Measurements from ENCODE around the gene GNMT.
"Not testable (repeated sequence)": the region's sequence is repeated elsewhere in the genome, so short reads cannot be mapped to it uniquely, and the experiment has no call there.

GNMT gene

DNA sequence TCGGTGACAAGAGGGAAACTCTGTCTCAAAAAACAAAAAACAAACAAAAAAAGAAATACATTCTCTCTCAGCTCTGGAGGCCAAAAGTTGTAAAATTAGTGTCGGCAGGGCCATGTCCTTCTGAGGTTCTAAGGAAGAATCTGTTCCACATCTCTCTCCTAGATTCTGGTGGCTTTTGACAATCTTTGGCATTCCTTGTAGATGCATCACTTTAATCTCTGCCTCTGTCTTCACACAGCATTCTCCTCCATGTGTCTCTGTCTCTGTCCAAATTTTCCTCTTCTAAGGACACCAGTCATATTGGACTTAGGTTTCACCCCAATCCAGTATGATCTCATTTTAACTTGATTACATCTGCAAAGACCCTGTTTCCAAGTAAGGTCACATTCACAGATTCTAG, 32.9 kb downstream of the GNMT start:
- POLR2A ChIA-PET = interaction anchor here (1.0 kb wide), 1 partner anchor 16 kb away, joined by 4 read pairs; no protein-coding TSS in a partner anchor
- CTCF ChIA-PET = interaction anchor here (1.6 kb wide), 1 partner anchor 9 kb away, joined by 9 read pairs; the partner anchor contains the start of gene PPP2R5D
- TF ChIP-seq, protein P1, sequence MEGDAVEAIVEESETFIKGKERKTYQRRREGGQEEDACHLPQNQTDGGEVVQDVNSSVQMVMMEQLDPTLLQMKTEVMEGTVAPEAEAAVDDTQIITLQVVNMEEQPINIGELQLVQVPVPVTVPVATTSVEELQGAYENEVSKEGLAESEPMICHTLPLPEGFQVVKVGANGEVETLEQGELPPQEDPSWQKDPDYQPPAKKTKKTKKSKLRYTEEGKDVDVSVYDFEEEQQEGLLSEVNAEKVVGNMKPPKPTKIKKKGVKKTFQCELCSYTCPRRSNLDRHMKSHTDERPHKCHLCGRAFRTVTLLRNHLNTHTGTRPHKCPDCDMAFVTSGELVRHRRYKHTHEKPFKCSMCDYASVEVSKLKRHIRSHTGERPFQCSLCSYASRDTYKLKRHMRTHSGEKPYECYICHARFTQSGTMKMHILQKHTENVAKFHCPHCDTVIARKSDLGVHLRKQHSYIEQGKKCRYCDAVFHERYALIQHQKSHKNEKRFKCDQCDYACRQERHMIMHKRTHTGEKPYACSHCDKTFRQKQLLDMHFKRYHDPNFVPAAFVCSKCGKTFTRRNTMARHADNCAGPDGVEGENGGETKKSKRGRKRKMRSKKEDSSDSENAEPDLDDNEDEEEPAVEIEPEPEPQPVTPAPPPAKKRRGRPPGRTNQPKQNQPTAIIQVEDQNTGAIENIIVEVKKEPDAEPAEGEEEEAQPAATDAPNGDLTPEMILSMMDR (IDR thresholded peaks at IDR 0.05; ENCODE audit: insufficient read depth, low read length, missing control alignments) = no peak

DNA sequence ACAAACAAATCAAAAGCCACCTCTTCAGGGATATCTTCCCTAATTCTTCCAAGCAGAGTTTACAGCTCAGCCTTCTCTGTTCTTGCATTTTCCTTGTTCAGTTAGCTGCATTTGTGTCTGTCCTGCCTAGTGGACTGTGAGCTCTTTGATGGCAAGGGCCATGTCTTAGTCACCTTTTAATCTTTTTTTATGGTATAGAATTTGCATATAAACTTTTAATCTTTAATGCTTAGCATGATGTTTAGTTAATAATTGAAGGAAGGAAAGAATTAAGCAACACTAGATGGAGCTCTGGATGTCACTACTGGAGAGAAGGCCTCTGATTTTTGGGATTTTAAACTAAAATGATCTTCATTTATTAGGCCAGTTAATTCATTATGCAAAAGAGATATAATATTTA, 36.0 kb downstream of the GNMT start:
- POLR2A ChIA-PET = interaction anchor here (0.6 to 1.2 kb wide), 4 partner anchors 11 to 176 kb away, joined by 3 to 4 read pairs (median 4); partner anchors contain the start of genes PEX6 and PPP2R5D
- TF ChIP-seq, protein P1 (IDR thresholded peaks at IDR 0.05; ENCODE audit: insufficient read depth, low read length, missing control alignments) = no peak
- H3K4me3 ChIP-seq (ENCODE audit: low read depth, low read length) = no peak overlapping the region
- CTCF ChIA-PET = interaction anchor here (0.7 to 2.6 kb wide), 10 partner anchors 8 to 147 kb away, joined by 3 to 15 read pairs (median 4); no protein-coding TSS in a partner anchor
- no peak for DNase-seq (ENCODE audit: low read depth, low spot score)

More for the DNA sequence above, 32.9 kb downstream of the GNMT start:
- DNase-seq (ENCODE audit: low read depth, low spot score) = no peak
- no peak overlapping the region for H3K4me3 ChIP-seq (ENCODE audit: low read depth, low read length)

DNA sequence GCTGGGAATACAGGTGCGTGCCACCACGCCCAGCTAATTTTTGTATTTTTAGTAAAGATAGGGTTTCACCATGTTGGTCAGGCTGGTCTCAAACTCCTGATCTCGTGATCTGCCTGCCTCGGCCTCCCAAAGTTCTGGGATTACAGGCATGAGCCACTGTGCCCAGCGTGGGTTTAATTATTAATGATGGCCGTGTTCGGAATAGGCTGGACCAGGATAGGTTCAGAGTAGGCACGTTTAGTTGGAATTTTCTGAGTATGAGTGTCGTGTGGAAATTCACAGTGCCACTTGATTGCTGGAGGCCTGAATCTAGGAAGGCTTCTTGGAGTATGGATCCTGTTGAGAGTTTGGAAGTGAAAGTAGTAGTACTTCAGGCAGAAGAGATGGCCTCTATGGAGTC, 37.7 kb downstream of the GNMT start:
- not testable (repeated sequence) for H3K4me3 ChIP-seq (ENCODE audit: low read depth, low read length); DNase-seq (ENCODE audit: low read depth, low spot score)
- POLR2A ChIA-PET = interaction anchor here (1.4 kb wide), 1 partner anchor 19 kb away, joined by 4 read pairs; the partner anchor contains the start of gene PEX6
- CTCF ChIA-PET = interaction anchor here (2.6 kb wide), 1 partner anchor 145 kb away, joined by 15 read pairs; no protein-coding TSS in a partner anchor

DNA sequence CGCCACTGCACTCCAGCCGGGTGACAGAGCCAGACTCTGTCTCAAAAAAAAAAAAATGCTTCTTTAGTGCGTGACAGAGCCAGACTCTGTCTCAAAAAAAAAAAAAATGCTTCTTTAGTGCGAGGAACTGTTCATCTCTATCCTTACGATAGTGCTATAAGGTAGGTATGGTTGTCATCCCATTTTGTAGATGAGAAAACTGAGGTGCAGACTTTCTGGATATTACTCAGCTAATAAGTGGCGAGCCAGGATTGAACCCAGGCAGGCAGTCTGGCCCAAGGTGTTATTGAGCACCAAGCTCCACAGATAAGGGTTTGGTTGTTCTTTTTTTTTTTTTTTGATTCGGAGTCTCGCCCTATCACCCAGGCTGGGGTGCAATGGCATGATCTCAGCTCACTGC, 41.3 kb downstream of the GNMT start:
- DNase-seq (ENCODE audit: low read depth, low spot score) = no peak
- CTCF ChIA-PET = interaction anchor here (1.5 kb wide), 1 partner anchor 11 kb away, joined by 4 read pairs; no protein-coding TSS in a partner anchor
- H3K4me3 ChIP-seq (ENCODE audit: low read depth, low read length) = no peak overlapping the region
- TF ChIP-seq, protein P1 (IDR thresholded peaks at IDR 0.05; ENCODE audit: insufficient read depth, low read length, missing control alignments) = no peak
- POLR2A ChIA-PET = no interaction called here

DNA sequence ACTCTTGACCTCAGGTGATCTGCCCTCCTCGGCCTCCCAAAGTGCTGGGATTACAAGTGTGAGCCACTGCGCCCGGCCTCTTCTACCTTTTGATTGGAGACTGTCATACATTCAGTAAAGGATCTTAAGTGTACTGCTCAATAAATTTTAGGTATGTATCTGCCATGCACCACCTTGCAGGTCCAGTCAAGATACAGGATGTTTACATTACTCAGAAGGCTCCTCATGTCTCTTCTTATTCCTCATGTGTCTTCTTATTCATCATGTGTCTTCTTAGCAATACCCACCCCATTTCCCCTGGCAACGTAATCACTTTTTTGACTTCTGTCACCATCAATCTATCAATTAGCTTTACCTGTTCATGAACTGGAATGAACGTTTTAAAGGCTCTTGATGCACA, 45.3 kb downstream of the GNMT start:
- no peak overlapping the region for H3K4me3 ChIP-seq (ENCODE audit: low read depth, low read length)
- ChIA-PET CTCF (interaction anchor here (1.5 to 2.0 kb wide), 3 partner anchors 7 to 138 kb away, joined by 5 to 8 read pairs (median 5); partner anchors contain the start of gene MEA1), POLR2A (no interaction called here)
- TF ChIP-seq, protein P1 (IDR thresholded peaks at IDR 0.05; ENCODE audit: insufficient read depth, low read length, missing control alignments) = no peak
- DNase-seq (ENCODE audit: low read depth, low spot score) = no peak

DNA sequence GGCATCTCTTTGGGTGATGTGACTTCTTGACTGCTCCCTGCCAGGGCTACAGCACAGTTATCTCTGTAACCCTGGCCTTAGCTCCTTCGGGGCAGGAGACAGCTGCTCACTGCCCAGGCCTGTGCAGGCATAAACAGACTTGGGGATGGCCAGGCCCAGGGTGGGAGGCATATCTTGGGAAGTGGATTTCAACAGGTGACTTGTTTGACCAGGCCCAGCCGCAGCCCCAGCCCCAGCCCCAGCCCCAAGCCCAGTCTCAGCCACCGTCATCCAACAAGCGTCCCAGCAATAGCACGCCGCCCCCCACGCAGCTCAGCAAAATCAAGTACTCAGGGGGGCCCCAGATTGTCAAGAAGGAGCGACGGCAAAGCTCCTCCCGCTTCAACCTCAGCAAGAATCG, 45.7 kb downstream of the GNMT start:
- ChIA-PET POLR2A (no interaction called here), CTCF (interaction anchor here (0.9 to 1.9 kb wide), 3 partner anchors 105 to 138 kb away, joined by 3 to 5 read pairs (median 5); no protein-coding TSS in a partner anchor)
- no peak overlapping the region for H3K4me3 ChIP-seq (ENCODE audit: low read depth, low read length)
- TF ChIP-seq, protein P1 (IDR thresholded peaks at IDR 0.05; ENCODE audit: insufficient read depth, low read length, missing control alignments) = no peak
- DNase-seq (ENCODE audit: low read depth, low spot score) = no peak

DNA sequence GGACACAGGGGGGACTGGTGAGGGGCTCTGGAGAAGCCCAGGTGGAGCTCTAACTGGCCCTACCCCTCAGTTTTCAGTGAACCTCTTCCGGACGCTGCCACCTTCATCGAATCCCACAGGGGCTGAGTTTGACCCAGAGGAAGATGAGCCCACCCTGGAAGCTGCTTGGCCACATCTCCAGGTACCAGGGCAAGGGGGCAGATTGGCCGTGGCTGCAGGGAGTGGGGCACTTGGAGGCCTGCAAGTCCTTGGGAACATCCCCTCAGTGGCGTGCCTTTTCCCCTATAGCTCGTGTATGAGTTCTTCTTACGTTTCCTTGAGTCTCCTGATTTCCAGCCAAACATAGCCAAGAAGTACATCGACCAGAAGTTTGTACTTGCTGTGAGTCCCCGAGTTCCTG, 46.6 kb downstream of the GNMT start:
- no peak overlapping the region for H3K4me3 ChIP-seq (ENCODE audit: low read depth, low read length)
- ChIA-PET CTCF (interaction anchor here (0.9 to 1.9 kb wide), 2 partner anchors 106 to 108 kb away, joined by 3 to 5 read pairs; no protein-coding TSS in a partner anchor), POLR2A (no interaction called here)
- no peak for DNase-seq (ENCODE audit: low read depth, low spot score)
- TF ChIP-seq, protein P1 (IDR thresholded peaks at IDR 0.05; ENCODE audit: insufficient read depth, low read length, missing control alignments) = no peak

All from AG04449 (cell line).